ENCODE results near the gene STAT1. TPM values are rescaled to one million over a fixed set of nuclear protein-coding genes. Genes with fewer than 3 reads are reported as not detected.

The STAT1 gene
- total and polyA plus RNA-seq, 9 of the 15 experiments (the other 6 are each of a cell fraction or from before 2014, with no cell fraction given) = 8.7 to 34.4 (median 26.8) TPM

DNA sequence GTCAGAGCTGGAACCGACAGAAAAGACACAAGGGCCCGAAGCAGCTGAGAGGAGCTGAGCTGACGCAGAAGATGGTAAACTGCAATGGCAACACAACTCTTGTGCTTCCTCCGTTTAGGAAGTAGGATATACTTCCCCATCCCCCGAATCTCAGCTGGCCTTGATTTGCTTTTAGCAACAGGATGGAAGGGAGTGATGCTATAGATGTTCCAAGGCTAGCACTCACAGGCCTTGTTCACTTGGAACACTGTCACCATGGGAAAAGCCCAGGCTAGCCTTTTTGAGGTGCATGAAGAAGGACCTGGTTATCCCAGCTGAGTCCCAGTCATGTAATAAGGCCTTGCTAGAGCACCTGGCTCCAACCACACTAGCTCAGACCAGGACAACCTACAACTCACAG, 26.0 kb downstream of the STAT1 start (continued):
- TF ChIP-seq, protein P1, sequence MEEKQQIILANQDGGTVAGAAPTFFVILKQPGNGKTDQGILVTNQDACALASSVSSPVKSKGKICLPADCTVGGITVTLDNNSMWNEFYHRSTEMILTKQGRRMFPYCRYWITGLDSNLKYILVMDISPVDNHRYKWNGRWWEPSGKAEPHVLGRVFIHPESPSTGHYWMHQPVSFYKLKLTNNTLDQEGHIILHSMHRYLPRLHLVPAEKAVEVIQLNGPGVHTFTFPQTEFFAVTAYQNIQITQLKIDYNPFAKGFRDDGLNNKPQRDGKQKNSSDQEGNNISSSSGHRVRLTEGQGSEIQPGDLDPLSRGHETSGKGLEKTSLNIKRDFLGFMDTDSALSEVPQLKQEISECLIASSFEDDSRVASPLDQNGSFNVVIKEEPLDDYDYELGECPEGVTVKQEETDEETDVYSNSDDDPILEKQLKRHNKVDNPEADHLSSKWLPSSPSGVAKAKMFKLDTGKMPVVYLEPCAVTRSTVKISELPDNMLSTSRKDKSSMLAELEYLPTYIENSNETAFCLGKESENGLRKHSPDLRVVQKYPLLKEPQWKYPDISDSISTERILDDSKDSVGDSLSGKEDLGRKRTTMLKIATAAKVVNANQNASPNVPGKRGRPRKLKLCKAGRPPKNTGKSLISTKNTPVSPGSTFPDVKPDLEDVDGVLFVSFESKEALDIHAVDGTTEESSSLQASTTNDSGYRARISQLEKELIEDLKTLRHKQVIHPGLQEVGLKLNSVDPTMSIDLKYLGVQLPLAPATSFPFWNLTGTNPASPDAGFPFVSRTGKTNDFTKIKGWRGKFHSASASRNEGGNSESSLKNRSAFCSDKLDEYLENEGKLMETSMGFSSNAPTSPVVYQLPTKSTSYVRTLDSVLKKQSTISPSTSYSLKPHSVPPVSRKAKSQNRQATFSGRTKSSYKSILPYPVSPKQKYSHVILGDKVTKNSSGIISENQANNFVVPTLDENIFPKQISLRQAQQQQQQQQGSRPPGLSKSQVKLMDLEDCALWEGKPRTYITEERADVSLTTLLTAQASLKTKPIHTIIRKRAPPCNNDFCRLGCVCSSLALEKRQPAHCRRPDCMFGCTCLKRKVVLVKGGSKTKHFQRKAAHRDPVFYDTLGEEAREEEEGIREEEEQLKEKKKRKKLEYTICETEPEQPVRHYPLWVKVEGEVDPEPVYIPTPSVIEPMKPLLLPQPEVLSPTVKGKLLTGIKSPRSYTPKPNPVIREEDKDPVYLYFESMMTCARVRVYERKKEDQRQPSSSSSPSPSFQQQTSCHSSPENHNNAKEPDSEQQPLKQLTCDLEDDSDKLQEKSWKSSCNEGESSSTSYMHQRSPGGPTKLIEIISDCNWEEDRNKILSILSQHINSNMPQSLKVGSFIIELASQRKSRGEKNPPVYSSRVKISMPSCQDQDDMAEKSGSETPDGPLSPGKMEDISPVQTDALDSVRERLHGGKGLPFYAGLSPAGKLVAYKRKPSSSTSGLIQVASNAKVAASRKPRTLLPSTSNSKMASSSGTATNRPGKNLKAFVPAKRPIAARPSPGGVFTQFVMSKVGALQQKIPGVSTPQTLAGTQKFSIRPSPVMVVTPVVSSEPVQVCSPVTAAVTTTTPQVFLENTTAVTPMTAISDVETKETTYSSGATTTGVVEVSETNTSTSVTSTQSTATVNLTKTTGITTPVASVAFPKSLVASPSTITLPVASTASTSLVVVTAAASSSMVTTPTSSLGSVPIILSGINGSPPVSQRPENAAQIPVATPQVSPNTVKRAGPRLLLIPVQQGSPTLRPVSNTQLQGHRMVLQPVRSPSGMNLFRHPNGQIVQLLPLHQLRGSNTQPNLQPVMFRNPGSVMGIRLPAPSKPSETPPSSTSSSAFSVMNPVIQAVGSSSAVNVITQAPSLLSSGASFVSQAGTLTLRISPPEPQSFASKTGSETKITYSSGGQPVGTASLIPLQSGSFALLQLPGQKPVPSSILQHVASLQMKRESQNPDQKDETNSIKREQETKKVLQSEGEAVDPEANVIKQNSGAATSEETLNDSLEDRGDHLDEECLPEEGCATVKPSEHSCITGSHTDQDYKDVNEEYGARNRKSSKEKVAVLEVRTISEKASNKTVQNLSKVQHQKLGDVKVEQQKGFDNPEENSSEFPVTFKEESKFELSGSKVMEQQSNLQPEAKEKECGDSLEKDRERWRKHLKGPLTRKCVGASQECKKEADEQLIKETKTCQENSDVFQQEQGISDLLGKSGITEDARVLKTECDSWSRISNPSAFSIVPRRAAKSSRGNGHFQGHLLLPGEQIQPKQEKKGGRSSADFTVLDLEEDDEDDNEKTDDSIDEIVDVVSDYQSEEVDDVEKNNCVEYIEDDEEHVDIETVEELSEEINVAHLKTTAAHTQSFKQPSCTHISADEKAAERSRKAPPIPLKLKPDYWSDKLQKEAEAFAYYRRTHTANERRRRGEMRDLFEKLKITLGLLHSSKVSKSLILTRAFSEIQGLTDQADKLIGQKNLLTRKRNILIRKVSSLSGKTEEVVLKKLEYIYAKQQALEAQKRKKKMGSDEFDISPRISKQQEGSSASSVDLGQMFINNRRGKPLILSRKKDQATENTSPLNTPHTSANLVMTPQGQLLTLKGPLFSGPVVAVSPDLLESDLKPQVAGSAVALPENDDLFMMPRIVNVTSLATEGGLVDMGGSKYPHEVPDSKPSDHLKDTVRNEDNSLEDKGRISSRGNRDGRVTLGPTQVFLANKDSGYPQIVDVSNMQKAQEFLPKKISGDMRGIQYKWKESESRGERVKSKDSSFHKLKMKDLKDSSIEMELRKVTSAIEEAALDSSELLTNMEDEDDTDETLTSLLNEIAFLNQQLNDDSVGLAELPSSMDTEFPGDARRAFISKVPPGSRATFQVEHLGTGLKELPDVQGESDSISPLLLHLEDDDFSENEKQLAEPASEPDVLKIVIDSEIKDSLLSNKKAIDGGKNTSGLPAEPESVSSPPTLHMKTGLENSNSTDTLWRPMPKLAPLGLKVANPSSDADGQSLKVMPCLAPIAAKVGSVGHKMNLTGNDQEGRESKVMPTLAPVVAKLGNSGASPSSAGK (IDR thresholded peaks at IDR 0.05) = no peak
- TF ChIP-seq, protein P2, sequence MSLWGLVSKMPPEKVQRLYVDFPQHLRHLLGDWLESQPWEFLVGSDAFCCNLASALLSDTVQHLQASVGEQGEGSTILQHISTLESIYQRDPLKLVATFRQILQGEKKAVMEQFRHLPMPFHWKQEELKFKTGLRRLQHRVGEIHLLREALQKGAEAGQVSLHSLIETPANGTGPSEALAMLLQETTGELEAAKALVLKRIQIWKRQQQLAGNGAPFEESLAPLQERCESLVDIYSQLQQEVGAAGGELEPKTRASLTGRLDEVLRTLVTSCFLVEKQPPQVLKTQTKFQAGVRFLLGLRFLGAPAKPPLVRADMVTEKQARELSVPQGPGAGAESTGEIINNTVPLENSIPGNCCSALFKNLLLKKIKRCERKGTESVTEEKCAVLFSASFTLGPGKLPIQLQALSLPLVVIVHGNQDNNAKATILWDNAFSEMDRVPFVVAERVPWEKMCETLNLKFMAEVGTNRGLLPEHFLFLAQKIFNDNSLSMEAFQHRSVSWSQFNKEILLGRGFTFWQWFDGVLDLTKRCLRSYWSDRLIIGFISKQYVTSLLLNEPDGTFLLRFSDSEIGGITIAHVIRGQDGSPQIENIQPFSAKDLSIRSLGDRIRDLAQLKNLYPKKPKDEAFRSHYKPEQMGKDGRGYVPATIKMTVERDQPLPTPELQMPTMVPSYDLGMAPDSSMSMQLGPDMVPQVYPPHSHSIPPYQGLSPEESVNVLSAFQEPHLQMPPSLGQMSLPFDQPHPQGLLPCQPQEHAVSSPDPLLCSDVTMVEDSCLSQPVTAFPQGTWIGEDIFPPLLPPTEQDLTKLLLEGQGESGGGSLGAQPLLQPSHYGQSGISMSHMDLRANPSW (CRISPR knock-in tag; IDR thresholded peaks at IDR 0.05) = no peak
- TF ChIP-seq KDM5B (IDR thresholded peaks at IDR 0.05; ENCODE audit: insufficient replicate concordance, low read depth, low read length) (no peak), XRCC4 (IDR thresholded peaks at IDR 0.05; ENCODE audit: extremely low read depth, insufficient read depth, insufficient read length) (no peak), ZNF696 (CRISPR knock-in tag; conservative IDR thresholded peaks at IDR 0.05) (no peak)
- TF ChIP-seq, protein P3, sequence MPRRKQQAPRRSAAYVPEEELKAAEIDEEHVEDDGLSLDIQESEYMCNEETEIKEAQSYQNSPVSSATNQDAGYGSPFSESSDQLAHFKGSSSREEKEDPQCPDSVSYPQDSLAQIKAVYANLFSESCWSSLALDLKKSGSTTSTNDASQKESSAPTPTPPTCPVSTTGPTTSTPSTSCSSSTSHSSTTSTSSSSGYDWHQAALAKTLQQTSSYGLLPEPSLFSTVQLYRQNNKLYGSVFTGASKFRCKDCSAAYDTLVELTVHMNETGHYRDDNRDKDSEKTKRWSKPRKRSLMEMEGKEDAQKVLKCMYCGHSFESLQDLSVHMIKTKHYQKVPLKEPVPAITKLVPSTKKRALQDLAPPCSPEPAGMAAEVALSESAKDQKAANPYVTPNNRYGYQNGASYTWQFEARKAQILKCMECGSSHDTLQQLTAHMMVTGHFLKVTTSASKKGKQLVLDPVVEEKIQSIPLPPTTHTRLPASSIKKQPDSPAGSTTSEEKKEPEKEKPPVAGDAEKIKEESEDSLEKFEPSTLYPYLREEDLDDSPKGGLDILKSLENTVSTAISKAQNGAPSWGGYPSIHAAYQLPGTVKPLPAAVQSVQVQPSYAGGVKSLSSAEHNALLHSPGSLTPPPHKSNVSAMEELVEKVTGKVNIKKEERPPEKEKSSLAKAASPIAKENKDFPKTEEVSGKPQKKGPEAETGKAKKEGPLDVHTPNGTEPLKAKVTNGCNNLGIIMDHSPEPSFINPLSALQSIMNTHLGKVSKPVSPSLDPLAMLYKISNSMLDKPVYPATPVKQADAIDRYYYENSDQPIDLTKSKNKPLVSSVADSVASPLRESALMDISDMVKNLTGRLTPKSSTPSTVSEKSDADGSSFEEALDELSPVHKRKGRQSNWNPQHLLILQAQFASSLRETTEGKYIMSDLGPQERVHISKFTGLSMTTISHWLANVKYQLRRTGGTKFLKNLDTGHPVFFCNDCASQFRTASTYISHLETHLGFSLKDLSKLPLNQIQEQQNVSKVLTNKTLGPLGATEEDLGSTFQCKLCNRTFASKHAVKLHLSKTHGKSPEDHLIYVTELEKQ (CRISPR knock-in tag; IDR thresholded peaks at IDR 0.05) = no peak
- TF ChIP-seq, protein P4, sequence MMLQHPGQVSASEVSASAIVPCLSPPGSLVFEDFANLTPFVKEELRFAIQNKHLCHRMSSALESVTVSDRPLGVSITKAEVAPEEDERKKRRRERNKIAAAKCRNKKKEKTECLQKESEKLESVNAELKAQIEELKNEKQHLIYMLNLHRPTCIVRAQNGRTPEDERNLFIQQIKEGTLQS (IDR thresholded peaks at IDR 0.05) = no peak
- TF ChIP-seq, protein P4 (CRISPR knock-in tag; conservative IDR thresholded peaks at IDR 0.05) = no peak

Measured in K562 (cell line).